Effector memory CD8-positive, alpha-beta T cell (primary cell): ENCODE results near the gene PP2D1.
"Not testable (repeated sequence)": the region's sequence is repeated elsewhere in the genome, so short reads cannot be mapped to it uniquely, and the experiment has no call there.

Experiments used
- ATAC-seq: fragments of 150-1000 bp; cut with Tn5 transposase; replicated peaks from 2 replicates; pipeline ENCODE4 v1.10.0; 2021; ENCODE audit warnings: mild to moderate bottlenecking, moderate library complexity
- DNase-seq, 3 experiments: peaks; one replicate each; pipeline ENCODE4 v3.0.0; 2021
- H3K27ac Mint-ChIP-seq, 2 donors: one replicate each; pipeline ENCODE4 v1.8.0; 2022; ENCODE audit warnings: mild to moderate bottlenecking in 2 of 2, mixed read lengths in 2 of 2, moderate library complexity in 2 of 2
- H3K27me3 Mint-ChIP-seq, 2 donors: one replicate each; pipeline ENCODE4 v1.8.0; 2022; ENCODE audit warnings: mixed read lengths in 2 of 2
- H3K36me3 Mint-ChIP-seq: one replicate; pipeline ENCODE4 v1.8.0; 2022; ENCODE audit warnings: mild to moderate bottlenecking, moderate library complexity, mixed read lengths; ENCODE audit not compliant: insufficient read depth
- H3K4me1 Mint-ChIP-seq, 2 donors: one replicate each; pipeline ENCODE4 v1.8.0; 2022; ENCODE audit warnings: low read depth in 2 of 2, mixed read lengths in 2 of 2
- H3K4me3 Mint-ChIP-seq, 2 donors: one replicate each; pipeline ENCODE4 v1.8.0; 2022; ENCODE audit warnings: mild to moderate bottlenecking in 2 of 2, mixed read lengths in 2 of 2, moderate library complexity in 2 of 2
- H3K9me3 Mint-ChIP-seq, 2 donors: one replicate each; pipeline ENCODE4 v1.8.0; 2022; ENCODE audit warnings: mixed read lengths in 2 of 2

The PP2D1 gene

DNA sequence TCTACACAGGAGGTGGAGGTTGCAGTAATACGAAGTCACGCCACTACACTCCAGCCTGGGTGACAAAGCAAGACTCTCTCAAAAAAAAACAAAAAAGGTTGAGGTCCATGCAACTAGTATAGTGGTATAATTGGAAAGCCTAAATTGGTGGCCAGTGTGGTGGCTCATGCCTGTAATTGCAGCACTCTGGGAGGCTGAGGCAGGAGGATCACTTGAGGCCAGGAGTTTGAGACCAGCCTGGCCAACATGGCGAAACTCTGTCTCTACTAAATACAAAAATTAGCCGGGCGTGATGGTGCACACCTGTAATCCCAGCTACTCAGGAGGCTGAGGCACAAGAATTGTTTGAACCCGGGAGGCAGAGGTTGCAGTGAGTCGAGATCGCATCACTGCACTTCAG is 23.2 kb downstream of the PP2D1 start:
- H3K4me1 Mint-ChIP-seq, H3K27me3 Mint-ChIP-seq, H3K9me3 Mint-ChIP-seq, DNase-seq, H3K4me3 Mint-ChIP-seq, ATAC-seq, H3K27ac Mint-ChIP-seq: not testable (repeated sequence)
- peaks cover 11% of the 10 kb centered on the region for H3K36me3 Mint-ChIP-seq

DNA sequence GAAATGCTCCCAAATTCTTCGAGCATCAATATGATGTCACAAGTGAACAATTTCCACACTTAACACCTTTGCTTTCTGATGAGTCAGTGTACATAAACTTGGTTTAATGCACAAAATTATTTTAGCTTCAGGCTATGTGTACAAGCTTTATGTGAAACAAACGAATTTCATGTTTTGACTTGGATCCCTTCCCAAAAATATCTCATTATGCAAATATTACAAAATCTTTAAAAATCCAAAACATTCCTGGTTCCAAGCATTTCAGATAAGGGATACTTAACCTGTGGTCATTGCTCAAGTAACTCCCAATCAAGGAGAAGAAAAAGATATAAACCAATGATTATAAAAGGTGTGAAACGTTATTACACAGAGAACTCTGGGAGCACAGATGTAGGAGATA is 40.0 kb downstream of the PP2D1 start:
- H3K27me3 Mint-ChIP-seq: no peaks in the 10 kb centered on the region
- ATAC-seq (no peak), DNase-seq (no peak)
- peaks cover 64% of the 10 kb centered on the region for H3K36me3 Mint-ChIP-seq
- no peak overlapping the region for H3K4me3 Mint-ChIP-seq
- H3K27ac Mint-ChIP-seq: peak overlapping the region; percentile 41 to 75
- H3K9me3 Mint-ChIP-seq: no peaks in the 10 kb centered on the region
- H3K4me1 Mint-ChIP-seq: peaks cover 12 to 38% of the 10 kb centered on the region in 2 donors

DNA sequence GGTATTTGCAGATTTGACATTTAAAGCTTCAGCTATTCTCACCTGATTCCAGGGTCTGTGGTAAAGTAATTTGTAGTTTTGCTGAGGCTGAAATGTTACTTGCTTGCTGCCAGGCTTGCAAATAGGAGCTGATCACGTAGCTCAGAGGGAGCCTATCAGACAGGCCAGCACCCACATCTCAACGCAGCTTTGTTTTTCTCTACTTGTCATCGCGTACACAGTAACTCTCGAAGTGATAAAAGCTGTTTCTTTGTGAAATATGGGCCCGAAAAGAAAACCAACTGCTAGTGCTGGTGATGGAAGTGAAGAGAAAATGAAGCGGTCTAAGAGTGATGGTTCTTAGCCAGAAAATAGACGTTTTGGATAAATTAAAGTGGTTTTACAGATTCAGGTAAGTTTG is 41.7 kb downstream of the PP2D1 start:
- H3K36me3 Mint-ChIP-seq: peaks cover 52% of the 10 kb centered on the region
- H3K27ac Mint-ChIP-seq: no peak overlapping the region
- peaks cover 22 to 55% of the 10 kb centered on the region in 2 donors for H3K4me1 Mint-ChIP-seq
- DNase-seq (no peak), ATAC-seq (no peak)
- H3K9me3 Mint-ChIP-seq: no peaks in the 10 kb centered on the region
- no peak overlapping the region for H3K4me3 Mint-ChIP-seq
- H3K27me3 Mint-ChIP-seq: no peaks in the 10 kb centered on the region

DNA sequence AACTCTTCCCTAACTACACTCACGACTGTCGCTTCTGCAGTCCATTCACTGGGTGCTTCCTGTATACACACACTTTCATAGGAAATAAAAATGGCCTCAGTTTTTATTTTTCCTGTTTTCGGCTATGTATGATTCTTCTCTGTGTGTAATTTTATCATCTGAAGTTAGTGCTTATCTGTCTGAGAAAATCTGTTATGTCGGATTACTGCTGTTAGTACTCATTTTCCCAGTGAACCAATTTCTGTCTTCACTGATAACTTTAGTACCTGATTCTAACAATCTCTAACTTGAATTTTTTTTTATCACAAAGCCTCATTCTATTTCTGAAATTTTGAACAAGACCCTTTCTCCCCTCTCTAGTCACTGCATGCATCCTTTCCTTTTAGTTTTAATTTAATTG is 44.3 kb downstream of the PP2D1 start:
- DNase-seq (no peak), ATAC-seq (no peak)
- Mint-ChIP-seq H3K27ac (peak overlapping the region in 1 of 2 donors; percentile 32), H3K4me3 (peak overlapping the region in 1 of 2 donors; percentile 13), H3K36me3 (peaks cover 32% of the 10 kb centered on the region), H3K4me1 (peaks cover 28 to 79% of the 10 kb centered on the region in 2 donors), H3K9me3 (no peaks in the 10 kb centered on the region), H3K27me3 (no peaks in the 10 kb centered on the region)

DNA sequence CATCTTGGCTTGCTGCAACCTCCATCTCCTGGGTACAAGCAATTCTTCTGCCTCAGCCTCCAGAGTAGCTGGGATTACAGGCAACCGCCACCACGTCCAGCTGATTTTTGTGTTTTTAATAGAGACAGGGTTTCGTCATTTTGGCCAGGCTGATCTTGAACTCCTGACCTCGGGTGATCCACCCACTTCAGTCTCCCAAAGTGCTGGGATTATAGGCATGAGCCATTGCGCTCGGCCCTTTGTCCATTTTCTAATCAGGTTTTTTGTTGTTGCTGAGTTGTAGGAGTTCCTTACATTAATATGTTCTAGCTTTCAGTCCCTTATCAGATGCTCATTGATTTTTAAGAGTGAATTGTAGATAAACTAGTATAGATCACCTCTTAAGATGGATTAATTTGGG is 44.9 kb downstream of the PP2D1 start:
- DNase-seq (no peak), ATAC-seq (no peak)
- no peaks in the 10 kb centered on the region for H3K9me3 Mint-ChIP-seq
- H3K4me1 Mint-ChIP-seq: peaks cover 34 to 77% of the 10 kb centered on the region in 2 donors
- no peaks in the 10 kb centered on the region for H3K27me3 Mint-ChIP-seq
- H3K4me3 Mint-ChIP-seq: no peak overlapping the region
- peak overlapping the region in 1 of 2 donors; percentile 32 for H3K27ac Mint-ChIP-seq
- H3K36me3 Mint-ChIP-seq: peaks cover 31% of the 10 kb centered on the region

DNA sequence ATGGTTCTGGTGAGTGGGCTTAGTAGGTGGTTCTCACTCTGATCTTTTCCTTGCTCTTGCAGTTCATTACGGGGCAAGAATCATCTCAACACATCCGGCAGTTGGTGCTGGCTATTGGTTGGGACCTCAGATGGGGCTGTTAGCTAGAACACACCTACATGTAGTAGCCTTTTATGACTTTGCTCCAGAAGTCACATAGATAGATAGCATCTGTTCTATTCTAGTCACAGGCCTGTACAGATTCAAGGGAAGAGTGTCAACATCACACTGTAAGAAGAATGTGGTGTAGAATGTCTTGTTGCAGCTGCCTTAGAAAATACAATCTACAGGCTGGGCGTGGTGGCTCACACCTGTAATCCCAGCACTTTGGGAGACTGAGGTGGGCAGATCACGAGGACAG is 50.1 kb downstream of the PP2D1 start:
- H3K27me3 Mint-ChIP-seq: no peaks in the 10 kb centered on the region
- peak overlapping the region in 1 of 2 donors; percentile 27 for H3K4me3 Mint-ChIP-seq
- H3K4me1 Mint-ChIP-seq: peaks cover 44 to 84% of the 10 kb centered on the region in 2 donors
- no peak for ATAC-seq
- no peak for DNase-seq
- peak overlapping the region in 1 of 2 donors; percentile 15 for H3K27ac Mint-ChIP-seq
- H3K9me3 Mint-ChIP-seq: no peaks in the 10 kb centered on the region
- peaks cover 26% of the 10 kb centered on the region for H3K36me3 Mint-ChIP-seq

DNA sequence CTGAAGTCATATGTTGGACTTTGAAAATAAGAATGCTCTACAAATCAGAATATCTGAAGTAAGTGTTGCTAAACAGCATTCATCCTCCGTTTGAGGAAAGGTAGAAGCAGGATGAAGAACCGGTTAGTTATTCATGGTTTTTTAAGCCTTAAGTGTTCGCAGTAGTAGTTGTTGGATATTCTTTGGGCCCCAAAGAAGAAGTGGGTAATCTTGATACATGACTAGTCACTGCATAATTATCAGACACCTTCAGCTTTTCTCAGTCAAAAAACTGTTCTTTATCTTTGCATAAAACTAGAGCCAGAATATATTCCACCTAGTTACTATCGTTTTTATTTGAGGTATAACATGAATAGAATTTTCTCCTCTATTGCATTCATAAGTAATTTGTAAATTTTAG is 51.4 kb downstream of the PP2D1 start:
- Mint-ChIP-seq H3K27ac (peak overlapping the region in 1 of 2 donors; percentile 15), H3K9me3 (no peaks in the 10 kb centered on the region), H3K4me3 (no peak overlapping the region), H3K27me3 (no peaks in the 10 kb centered on the region), H3K36me3 (peaks cover 32% of the 10 kb centered on the region), H3K4me1 (peaks cover 42 to 76% of the 10 kb centered on the region in 2 donors)
- no peak for ATAC-seq
- no peak for DNase-seq

DNA sequence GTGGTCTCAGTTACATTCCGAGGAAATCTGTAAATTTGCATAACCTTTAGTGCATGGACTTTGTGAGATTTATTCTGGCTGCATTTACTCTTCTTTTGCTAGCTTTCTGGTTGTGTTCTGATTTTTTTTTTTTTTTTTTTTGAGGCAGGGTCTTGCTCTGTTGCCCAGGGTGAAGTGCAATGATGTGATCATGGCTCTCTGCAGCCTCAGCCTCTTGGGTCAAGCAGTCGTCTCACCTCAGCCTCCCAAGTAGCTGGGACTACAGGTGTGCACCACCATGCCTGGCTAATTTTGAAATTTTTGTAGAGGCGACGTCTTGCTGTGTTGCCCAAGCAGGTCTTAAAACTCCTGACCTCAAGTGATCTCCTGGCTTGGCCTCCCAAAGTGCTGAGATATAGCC is 52.6 kb downstream of the PP2D1 start:
- peaks cover 41 to 73% of the 10 kb centered on the region in 2 donors for H3K4me1 Mint-ChIP-seq
- no peak overlapping the region for H3K4me3 Mint-ChIP-seq
- DNase-seq (no peak), ATAC-seq (no peak)
- peaks cover 44% of the 10 kb centered on the region for H3K36me3 Mint-ChIP-seq
- H3K27ac Mint-ChIP-seq: peak overlapping the region in 1 of 2 donors; percentile 15
- H3K9me3 Mint-ChIP-seq: no peaks in the 10 kb centered on the region
- H3K27me3 Mint-ChIP-seq: no peaks in the 10 kb centered on the region

DNA sequence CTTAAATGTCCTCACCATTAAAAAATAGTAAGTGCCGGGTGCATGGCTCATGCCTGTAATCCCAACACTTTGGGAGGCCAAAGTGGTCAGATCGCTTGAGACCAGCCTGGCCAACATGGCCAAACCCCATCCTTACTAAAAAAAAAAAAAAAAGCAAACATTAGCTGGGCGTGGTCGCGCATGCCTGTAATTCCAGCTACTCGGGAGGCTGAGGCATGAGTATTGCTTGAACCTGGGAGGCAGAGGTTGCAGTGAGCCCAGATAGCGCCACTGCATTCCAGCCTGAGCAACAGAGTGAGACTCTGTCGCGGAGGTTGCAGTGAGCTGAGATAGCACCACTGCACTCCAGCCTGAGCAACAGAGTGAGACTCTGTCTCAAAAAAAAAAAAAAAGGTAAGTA is 54.7 kb downstream of the PP2D1 start:
- not testable (repeated sequence) for H3K4me3 Mint-ChIP-seq, H3K27me3 Mint-ChIP-seq, ATAC-seq, H3K9me3 Mint-ChIP-seq, H3K27ac Mint-ChIP-seq, DNase-seq
- H3K4me1 Mint-ChIP-seq: peaks cover 33 to 58% of the 10 kb centered on the region in 2 donors
- peaks cover 57% of the 10 kb centered on the region for H3K36me3 Mint-ChIP-seq

DNA sequence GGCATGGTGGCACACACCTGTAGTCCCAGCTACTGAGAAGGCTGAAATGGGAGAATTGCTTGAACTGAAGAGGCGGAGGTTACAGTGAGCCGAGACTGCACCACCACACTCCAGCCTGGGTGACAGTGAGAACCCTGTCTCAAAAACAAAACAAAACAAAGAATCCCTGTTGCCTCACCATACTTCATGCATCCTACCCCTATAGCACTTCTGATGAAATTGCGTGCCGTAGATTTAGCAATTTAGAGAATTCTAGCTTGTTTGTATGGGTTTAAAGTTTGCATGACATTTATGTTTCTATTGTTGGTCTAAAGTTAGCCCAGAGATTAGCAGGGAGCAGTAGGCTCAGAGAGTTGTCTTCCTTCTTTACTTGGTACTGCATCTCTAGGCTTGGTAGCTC is 57.4 kb downstream of the PP2D1 start:
- peaks cover 23 to 57% of the 10 kb centered on the region in 2 donors for H3K4me1 Mint-ChIP-seq

DNA sequence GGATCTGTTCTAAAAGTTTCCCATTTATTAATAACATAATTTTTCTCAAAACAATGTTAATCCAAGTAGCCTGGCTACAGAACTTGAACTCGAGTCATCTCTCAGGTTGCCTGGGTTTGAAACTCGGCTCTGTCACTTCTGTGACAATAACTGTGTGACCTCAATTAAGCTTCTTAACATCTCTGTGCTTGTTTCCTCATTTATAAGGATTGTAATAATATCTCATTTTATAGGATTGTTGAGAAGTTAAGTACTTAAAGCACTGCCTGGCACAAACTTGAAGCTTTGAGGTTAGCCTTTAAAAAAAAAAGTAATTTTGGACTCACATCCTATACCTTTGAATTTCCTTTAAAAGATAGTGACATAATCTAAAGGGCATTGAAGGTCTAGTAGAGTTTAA is 61.7 kb downstream of the PP2D1 start:
- Mint-ChIP-seq H3K27ac (no peak overlapping the region), H3K4me1 (peaks cover 17 to 60% of the 10 kb centered on the region in 2 donors), H3K27me3 (no peaks in the 10 kb centered on the region), H3K4me3 (no peak overlapping the region), H3K36me3 (peaks cover 73% of the 10 kb centered on the region), H3K9me3 (no peaks in the 10 kb centered on the region)
- no peak for ATAC-seq
- no peak for DNase-seq

More for the DNA sequence above, 57.4 kb downstream of the PP2D1 start:
- H3K36me3 Mint-ChIP-seq: peaks cover 64% of the 10 kb centered on the region
- no peak overlapping the region for H3K27ac Mint-ChIP-seq
- DNase-seq (no peak), ATAC-seq (no peak)
- H3K4me3 Mint-ChIP-seq: no peak overlapping the region
- H3K9me3 Mint-ChIP-seq: no peaks in the 10 kb centered on the region
- no peaks in the 10 kb centered on the region for H3K27me3 Mint-ChIP-seq

DNA sequence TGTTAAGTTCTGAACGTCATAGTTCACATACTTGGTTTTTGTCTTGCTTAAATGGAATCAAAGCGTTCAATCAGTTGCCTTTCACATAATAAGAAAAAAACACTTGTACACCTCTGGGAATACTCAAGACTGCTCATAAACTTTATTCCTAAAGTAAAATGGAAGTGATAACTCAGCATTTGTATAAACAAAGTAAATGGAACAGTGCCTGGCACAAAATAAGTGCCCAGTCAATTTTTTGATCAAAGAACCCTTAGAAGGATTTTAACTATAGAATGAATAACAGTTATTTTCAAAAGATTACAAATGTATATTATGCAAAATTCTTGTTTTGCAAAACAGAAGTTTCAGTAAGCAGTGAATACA is 63.9 kb downstream of the PP2D1 start:
- H3K4me3 Mint-ChIP-seq: peak overlapping the region; percentile 90 to 96
- peaks cover 55% of the 10 kb centered on the region for H3K36me3 Mint-ChIP-seq
- peaks cover 13 to 52% of the 10 kb centered on the region in 2 donors for H3K4me1 Mint-ChIP-seq
- H3K27me3 Mint-ChIP-seq: no peaks in the 10 kb centered on the region
- DNase-seq (no peak), ATAC-seq (no peak)
- peak overlapping the region; percentile 96 to 100 for H3K27ac Mint-ChIP-seq
- no peaks in the 10 kb centered on the region for H3K9me3 Mint-ChIP-seq

DNA sequence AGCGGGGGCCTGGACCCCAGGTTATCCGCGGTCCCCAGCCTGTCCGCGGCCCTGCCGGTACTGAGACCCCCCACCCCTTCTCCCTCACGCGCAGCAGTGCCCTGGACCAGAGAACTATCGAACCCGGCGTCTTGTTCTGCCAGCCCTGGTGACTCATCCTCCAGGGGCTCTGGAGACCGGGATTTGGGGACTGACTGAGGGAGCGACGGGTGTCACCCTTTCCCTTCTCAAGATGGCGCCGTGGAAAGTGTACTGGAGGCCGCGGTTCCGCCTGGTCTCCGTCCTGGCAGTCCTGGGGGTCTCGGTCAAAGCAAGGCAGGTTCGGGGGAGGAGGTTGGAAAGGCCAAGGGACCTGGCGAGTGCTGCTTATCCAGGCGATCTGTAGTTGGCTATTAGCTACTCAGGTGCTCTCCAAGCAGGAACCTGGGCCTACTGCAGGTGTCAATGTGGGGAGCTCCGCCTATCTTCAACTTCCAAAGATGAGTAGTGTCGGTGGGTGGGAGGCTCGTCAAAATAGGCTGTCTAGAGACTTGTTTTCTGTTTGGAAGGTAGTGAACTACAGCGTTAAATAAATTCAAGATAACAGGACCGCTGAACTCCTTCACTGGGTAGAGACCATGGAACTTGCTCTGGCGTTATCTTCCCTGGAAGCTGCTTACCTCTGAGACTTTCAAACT is 64.4 kb downstream of the PP2D1 start:
- Mint-ChIP-seq H3K36me3 (peaks cover 52% of the 10 kb centered on the region), H3K4me3 (peak overlapping the region; percentile 90 to 96), H3K9me3 (no peaks in the 10 kb centered on the region), H3K27me3 (no peaks in the 10 kb centered on the region), H3K27ac (peak overlapping the region; percentile 96 to 100), H3K4me1 (peaks cover 13 to 52% of the 10 kb centered on the region in 2 donors)
- DNase-seq (peak; percentile 28 to 56 (median 31)), ATAC-seq (no peak)

DNA sequence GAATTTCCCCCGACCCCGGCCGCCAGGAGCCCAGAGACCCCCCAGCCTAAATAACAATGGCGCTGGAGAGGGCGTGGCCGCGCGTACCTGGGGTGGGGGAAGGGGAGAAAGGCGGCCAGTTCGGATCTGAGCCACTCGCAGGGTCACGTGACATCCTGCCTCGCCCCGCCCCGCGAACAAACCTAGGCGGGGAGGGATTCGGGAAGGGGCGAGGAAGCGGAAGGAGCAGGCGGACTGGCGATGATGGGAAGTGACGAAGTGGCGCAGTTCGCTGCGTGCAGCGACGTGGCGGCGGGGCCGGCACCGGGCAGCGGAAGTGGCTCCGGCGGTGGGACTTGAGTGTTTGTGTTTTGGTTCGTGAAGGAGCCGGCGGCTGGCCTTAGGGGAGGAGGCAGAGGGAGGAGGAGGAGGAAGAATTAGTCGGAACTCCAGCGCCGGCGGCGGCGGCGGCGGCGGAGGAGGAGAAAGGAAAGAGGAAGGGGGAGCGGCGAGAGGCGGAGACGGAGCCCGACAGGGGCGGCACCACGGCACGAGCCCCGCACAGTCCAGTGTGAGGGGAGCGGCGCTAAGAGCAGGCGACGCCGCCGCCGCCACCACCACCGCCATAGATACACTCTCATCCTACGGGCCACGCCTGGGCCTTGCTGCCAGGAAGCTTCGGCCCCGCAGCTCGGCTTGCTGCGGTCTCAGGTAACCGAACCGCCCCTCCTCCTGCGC is 65.1 kb downstream of the PP2D1 start, which contains the start of gene RAB5A:
TSS of gene RAB5A (plus strand) at position 266 of the 717 bp plus-strand sequence. CDS start 3,802 bp downstream, outside the sequence.
- peaks cover 47% of the 10 kb centered on the region for H3K36me3 Mint-ChIP-seq
- no peaks in the 10 kb centered on the region for H3K9me3 Mint-ChIP-seq
- DNase-seq (peak; percentile 92 to 95 (median 93)), ATAC-seq (peak; percentile 83)
- H3K27me3 Mint-ChIP-seq: no peaks in the 10 kb centered on the region
- H3K27ac Mint-ChIP-seq: peak within 1 kb of the TSS; percentile 96 to 100
- H3K4me1 Mint-ChIP-seq: peaks cover 13 to 46% of the 10 kb centered on the region in 2 donors
- peak within 1 kb of the TSS; percentile 90 to 96 for H3K4me3 Mint-ChIP-seq
